GDM1 (cell line): ENCODE data around the gene CLDN16.
A peak's percentile ranks its signal among the peaks of the same experiment; 100 is the strongest.

Source experiments
- DNase-seq: peaks from one replicate; lab custom pipeline; 2025; lab: John Stamatoyannopoulos, UW

Gene CLDN16

GRCh38 chr3:190380184-190380583 is 7.8 kb upstream of the CLDN16 start:
- no peak for DNase-seq

- no peak for DNase-seq
These were observed 6.5 kb upstream of the CLDN16 start for GRCh38 chr3:190381441-190381840.

DNA sequence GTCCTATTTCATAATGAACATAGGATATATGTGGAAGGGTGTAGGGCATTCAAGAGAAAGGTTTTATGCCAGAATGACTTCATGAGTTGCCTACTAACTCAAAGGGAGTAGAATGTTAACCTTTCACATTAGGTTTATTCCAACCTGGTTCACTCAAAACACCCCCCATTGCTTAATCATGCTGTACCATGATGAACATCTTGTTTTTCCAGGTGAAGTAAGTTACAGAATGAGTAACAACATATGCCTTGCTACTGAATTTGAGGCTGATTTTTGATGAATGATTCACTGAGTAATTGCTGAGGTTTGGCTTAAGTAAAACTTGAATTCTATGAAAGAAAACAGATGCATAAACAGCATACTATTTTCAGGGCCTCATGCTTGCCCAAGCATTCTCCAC is 5.9 kb upstream of the CLDN16 start:
- no peak for DNase-seq

DNA sequence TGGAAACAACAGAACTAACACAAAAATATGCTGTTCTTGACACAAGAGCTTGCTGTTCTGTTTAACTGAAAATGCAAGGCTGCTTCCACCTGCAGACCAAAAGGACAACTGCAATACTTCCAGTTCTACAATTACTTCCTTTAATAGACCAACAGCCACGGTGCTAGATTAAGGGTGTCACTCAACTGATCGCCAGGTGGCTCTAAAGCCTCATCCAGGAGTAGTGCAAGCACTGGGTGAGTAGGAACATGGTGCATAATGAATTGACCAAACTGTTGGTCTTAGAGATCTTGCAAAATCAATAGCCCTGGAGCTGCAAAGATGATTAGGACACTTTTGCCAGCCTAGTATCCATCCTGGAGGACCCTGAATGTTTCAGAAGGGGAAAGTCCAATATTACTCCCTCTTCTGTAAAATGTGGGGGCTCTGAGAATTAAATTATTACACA is 3.6 kb upstream of the CLDN16 start:
- DNase-seq = no peak

GRCh38 chr3:190385731-190386688 is 2.0 kb upstream of the CLDN16 start:
- DNase-seq = no peak

DNA sequence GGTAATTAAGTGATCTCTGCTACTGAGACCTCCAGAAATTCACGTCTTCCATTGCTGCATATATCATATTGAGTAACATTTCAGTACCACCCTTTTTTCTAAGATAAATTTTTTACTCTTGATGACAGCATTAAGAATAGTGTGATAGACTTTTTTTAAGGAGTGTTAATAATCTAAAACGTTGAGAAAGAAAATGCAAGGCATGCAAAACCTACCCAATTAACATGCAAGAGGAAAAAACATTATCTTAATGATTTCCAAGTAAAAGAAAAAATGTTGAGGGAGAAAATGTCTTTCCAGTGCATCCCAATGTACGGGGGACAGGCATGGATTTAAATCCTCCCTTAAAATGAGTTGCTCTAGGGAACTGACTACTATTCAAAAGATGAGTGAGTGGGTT is 740 bp downstream of the CLDN16 start:
- DNase-seq = no peak

- no peak for DNase-seq
These were observed 8.0 kb downstream of the CLDN16 start for GRCh38 chr3:190396001-190396400.

- no peak for DNase-seq
These were observed 9.9 kb downstream of the CLDN16 start for GRCh38 chr3:190397889-190398288.

- no peak for DNase-seq
These were observed 11.7 kb downstream of the CLDN16 start for GRCh38 chr3:190399677-190400076.

GRCh38 chr3:190401963-190402362 is 14.0 kb downstream of the CLDN16 start:
- DNase-seq = no peak

DNA sequence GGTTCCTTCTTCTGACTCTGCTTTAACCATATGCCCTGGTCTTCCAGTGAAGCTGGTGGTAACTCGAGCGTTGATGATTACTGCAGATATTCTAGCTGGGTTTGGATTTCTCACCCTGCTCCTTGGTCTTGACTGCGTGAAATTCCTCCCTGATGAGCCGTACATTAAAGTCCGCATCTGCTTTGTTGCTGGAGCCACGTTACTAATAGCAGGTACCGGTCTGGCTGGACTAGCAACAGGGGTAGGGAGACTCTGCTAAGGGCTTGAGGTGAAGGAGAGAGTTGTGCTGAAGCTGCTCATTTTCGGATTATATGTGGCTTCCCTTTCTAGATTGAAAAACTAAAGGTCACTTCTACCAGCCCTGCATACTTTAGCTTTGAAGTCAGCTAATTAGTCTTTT is 16.8 kb downstream of the CLDN16 start:
- no peak for DNase-seq

GRCh38 chr3:190414297-190414696 is 26.3 kb downstream of the CLDN16 start:
- DNase-seq = no peak

- no peak for DNase-seq
These were observed 36.1 kb downstream of the CLDN16 start for GRCh38 chr3:190424108-190424477.

- DNase-seq = no peak
These were observed 36.8 kb downstream of the CLDN16 start for GRCh38 chr3:190424478-190425439.

- no peak for DNase-seq
These were observed 37.9 kb downstream of the CLDN16 start for GRCh38 chr3:190425833-190426232.

- DNase-seq = no peak
These were observed 39.0 kb downstream of the CLDN16 start for GRCh38 chr3:190426806-190427507.

DNA sequence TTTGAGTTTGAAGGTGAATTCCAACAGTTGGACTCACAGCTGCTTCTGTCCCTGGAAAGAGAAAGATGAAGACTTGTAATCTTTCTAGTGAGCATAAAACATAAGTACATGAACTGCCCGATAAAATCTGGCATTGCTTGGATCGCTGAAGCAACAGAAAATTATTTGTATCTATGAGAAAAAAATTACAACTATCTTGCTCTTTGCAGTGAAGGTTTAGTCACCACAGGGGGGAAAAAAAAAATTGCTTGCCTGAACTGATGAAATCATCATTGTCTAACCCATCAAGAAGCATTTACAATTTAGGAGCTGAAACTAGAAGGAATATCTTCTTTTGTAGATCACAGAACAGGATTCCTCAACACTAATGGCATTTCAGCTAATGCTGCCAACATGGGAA is 41.7 kb downstream of the CLDN16 start:
- no peak for DNase-seq

DNA sequence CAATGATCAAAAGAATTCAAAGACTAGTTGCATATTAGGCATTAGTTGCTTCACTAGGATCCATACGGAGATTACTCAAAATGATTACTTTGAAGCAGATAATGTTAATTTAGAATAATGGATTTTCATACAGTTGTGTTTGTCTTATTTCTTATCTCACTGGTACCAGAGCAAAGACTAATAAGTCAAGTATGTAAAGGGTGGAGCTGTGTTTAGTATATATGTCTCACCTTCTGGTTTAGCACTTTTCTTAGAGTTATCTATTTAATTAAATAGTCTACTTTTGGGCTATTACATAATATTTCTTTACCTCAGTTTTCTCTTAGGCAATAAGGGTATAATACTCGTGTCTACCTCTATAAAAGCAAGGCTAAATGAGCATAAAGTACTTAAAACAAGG is 42.9 kb downstream of the CLDN16 start:
- no peak for DNase-seq

DNA sequence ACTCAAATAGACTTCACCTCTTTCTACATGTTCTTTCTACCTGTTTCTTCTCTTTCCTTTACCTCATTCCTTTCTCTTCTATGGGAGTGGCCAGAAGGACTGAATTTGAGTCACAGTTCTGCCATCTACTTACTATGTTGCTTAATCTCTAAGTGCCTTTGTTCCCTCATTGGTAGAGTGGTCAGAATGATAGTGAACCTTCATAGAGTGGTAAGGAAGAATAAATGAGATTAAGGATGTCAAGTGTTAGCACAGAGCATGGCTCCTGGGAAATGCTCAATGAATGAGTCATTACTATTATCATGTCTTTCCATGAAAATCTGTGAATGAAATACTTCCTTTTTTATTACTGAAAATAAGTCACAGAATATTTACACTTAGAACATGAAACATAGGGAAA is 44.3 kb downstream of the CLDN16 start:
- no peak for DNase-seq

- DNase-seq = no peak
These were observed 45.7 kb downstream of the CLDN16 start for GRCh38 chr3:190433626-190434025.

GRCh38 chr3:190435618-190436017 is 47.7 kb downstream of the CLDN16 start:
- no peak for DNase-seq

DNA sequence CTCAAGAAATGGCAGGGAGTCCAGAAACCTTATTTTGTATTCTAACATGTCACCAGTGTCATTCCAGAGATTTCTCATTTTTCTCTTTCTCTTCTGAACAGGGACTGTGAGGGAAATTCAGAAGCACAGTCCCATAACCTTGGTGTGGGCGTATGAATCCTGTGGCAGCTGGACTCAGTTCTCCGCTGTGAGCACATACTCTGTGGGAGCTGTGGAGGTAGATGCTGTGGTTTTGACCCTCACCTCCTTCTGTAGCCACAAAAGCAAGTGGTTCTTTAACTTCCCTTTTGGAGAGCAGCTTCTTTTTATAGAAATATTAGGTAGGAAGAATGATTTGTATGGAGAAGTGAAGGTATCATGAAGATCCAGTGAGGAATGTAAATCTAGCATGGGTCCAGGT is 48.4 kb downstream of the CLDN16 start:
- DNase-seq = peak; percentile 4
